Psoas muscle (tissue), 8 donors: ENCODE data around the gene MRPS11. TPM values are rescaled to one million over a fixed set of nuclear protein-coding genes. Genes with fewer than 3 reads are reported as not detected.

Source experiments
- ATAC-seq, 4 donors: fragments of 200-7000 bp; cut with Tn5 transposase; one replicate each; pipeline ENCODE4 v1.9.1; 2020; ENCODE audit warnings: moderate library complexity in 3 of 4, mild to moderate bottlenecking in 2 of 4
- DNase-seq, 2 donors: peaks; one replicate each; pipeline ENCODE4 v3.0.0-alpha.2; 2020
- H3K27ac ChIP-seq: fragments of 200-600 bp; one replicate; pipeline ENCODE4 v1.8.0; 2022
- H3K27me3 ChIP-seq, 3 donors: fragments of 200-600 bp in 1 of 3; one replicate each; pipeline versions ENCODE4 v1.6.1 to v1.8.0; 2013 to 2022; ENCODE audit warnings: low read length in 2 of 3, mild to moderate bottlenecking in 2 of 3, moderate library complexity in 1 of 3; ENCODE audit not compliant: insufficient read depth in 3 of 3
- H3K36me3 ChIP-seq, 2 donors: fragments of 200-600 bp in 1 of 2; one replicate each; pipeline versions ENCODE4 v1.6.1 to v1.8.0; 2013 to 2022; ENCODE audit warnings: low read depth in 1 of 2, mild to moderate bottlenecking in 1 of 2, moderate library complexity in 1 of 2; ENCODE audit not compliant: insufficient read depth in 1 of 2
- H3K4me1 ChIP-seq: fragments of 200-600 bp; one replicate; pipeline ENCODE4 v1.8.0; 2022
- H3K4me3 ChIP-seq: fragments of 200-600 bp; one replicate; pipeline ENCODE4 v1.8.0; 2022; ENCODE audit warnings: mild to moderate bottlenecking
- H3K9me3 ChIP-seq: fragments of 200-600 bp; one replicate; pipeline ENCODE4 v1.8.0; 2022
- CTCF ChIP-seq: fragments of 200-600 bp; IDR thresholded peaks from one replicate; pipeline ENCODE4 v1.8.0; 2022; ENCODE audit warnings: antibody characterized with exemption
- WGBS, 3 donors: extraction: QIAGEN DNeasy Blood & Tissue Kit; methylation state at CpG; one replicate each; pipeline versions ENCODE4 v1.1.6 to v1.1.7; 2013; 5-methylcytosine and 5-hydroxymethylcytosine counted together
- intact Hi-C, 2 donors: fragments of 100-400 bp; cut with DNase I; formaldehyde crosslinking; loops; one replicate each; pipeline versions ENCODE4 v1.11.0 to v1.14.2; 2022
- polyA plus RNA-seq, 3 donors: library from polyadenylated mRNA; stranded (reverse); fragments of 200-250 nt; gene quantifications; one replicate each; pipeline ENCODE4 v1.2.3, GENCODE V29; 2013
- total RNA-seq, 4 donors: library from RNA; stranded (reverse); fragmentation: NEBNext Ultra II Directional in 2 of 4; extraction: Animal tissue kit (Norgen Biotek cat#: 25700) in 2 of 4; gene quantifications; one replicate each; pipeline versions ENCODE4 v1.2.1 to v1.2.4, GENCODE V29; 2021 to 2023
- donor health status: healthy with polysubstance abuse.
- donor health status: DM: no; HTN: no; CAD: no; lungs with moderate emphysema.
- donor health status: Bipolar disorder and iron deficiency.
- donor health status: healthy.
- donor health status: DM: yes; HTN: yes; CAD: no.
- donor health status: DM: no; HTN: no; CAD: no.
- donor health status: DM: no; HTN: no; CAD: no.
- donor health status: DM: yes; HTN: yes; CAD: no.

MRPS11 gene
- total and polyA plus RNA-seq, 7 donors: 48.4 to 129 (median 62.2) TPM

DNA sequence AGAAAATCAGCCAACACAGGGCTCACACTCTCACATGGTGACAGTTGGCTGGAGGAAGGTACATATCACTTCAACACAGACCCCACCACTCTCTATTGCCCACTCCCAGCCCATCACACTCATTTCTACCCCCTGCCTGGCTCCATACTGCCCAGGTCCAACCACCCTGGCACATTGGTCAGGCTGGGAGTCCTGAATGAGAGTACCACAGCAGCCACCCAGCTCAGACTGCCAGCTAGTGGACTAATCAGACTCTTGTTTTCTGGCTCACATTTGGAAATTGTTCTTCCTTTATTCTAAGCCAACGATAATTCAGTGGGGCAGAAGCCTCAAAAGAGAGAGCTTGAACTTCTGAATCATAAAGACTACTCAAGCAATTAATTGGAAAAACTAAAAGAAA lies 20.3 kb upstream of the MRPS11 start:
- 42 to 59% (median 51%) methylated on average over 1 of the region's 1 CpG for WGBS, 3 donors
- ATAC-seq (no peak), DNase-seq (no peak)

DNA sequence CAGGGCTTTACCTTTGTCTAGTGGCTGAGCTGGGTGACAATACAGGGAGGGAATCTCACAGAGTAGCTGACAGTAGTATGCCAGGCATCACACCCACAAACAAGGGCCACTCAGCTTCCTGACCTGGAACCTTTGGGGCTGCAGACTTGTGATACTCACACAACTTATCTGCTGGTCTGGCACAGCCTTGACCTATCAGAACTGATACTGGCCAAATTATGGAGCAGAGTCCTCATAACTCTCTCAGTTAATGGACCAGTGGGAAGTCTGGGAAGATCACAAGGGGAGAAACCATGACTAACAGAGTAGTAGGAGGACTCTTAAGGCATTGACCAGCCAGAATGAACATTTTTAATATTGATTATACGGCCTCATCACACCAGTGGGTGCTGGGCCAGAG lies 19.8 kb upstream of the MRPS11 start:
- peaks cover 5% of the 10 kb centered on the region for H3K9me3 ChIP-seq
- DNase-seq: no peak
- no peaks in the 10 kb centered on the region for H3K36me3 ChIP-seq
- intact Hi-C loops: no loop called here
- H3K4me1 ChIP-seq: no peaks in the 10 kb centered on the region
- H3K4me3 ChIP-seq: no peak overlapping the region
- TF ChIP-seq CTCF: no peak
- no peaks in the 10 kb centered on the region for H3K27me3 ChIP-seq
- WGBS, 3 donors: 78 to 90% (median 80%) methylated on average over 1 of the region's 1 CpG
- no peak for ATAC-seq
- no peak overlapping the region for H3K27ac ChIP-seq

More for the DNA sequence above, 20.3 kb upstream of the MRPS11 start:
- Histone ChIP-seq H3K27ac (no peak overlapping the region), H3K27me3 (no peaks in the 10 kb centered on the region), H3K9me3 (peaks cover 5% of the 10 kb centered on the region), H3K4me1 (no peaks in the 10 kb centered on the region), H3K36me3 (no peaks in the 10 kb centered on the region), H3K4me3 (no peak overlapping the region)
- intact Hi-C loops: no loop called here
- TF ChIP-seq CTCF: no peak

- no peak for TF ChIP-seq CTCF
- no peaks in the 10 kb centered on the region for H3K9me3 ChIP-seq
- no peak overlapping the region for H3K4me3 ChIP-seq
- ATAC-seq: no peak
- H3K27me3 ChIP-seq: no peaks in the 10 kb centered on the region
- WGBS, 3 donors: 58 to 64% (median 59%) methylated on average over 5 of the region's 5 CpGs
- no peaks in the 10 kb centered on the region for H3K4me1 ChIP-seq
- H3K27ac ChIP-seq: no peak overlapping the region
- no peak for DNase-seq
- intact Hi-C loops: no loop called here
- no peaks in the 10 kb centered on the region for H3K36me3 ChIP-seq
Measured at GRCh38 chr15:88448991-88449461, 18.5 kb upstream of the MRPS11 start.

DNA sequence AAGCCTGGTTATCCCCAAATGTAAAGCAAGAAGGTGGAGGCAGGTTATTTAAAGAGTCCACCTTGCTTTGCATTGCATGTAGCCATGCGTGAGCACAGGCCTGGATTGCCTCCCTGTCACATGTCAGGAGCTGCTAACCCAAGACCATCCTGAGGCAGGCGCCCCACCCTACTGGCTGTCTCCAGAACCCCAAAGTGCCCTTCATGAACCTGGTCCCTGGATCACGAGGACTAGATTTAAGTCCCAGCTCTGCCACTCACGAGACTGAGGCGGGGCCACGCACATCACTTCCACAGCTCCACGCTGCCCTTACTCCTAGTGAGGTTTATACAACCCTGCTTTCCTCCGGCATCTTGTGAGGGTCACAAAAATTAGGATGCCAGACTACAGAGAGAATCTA lies 17.9 kb upstream of the MRPS11 start:
- no peak for ATAC-seq
- 88 to 93% (median 89%) methylated on average over 8 of the region's 8 CpGs for WGBS, 3 donors
- Histone ChIP-seq H3K27ac (no peak overlapping the region), H3K36me3 (no peaks in the 10 kb centered on the region), H3K4me3 (no peak overlapping the region), H3K4me1 (no peaks in the 10 kb centered on the region), H3K27me3 (no peaks in the 10 kb centered on the region), H3K9me3 (no peaks in the 10 kb centered on the region)
- no peak for DNase-seq
- no peak for TF ChIP-seq CTCF
- intact Hi-C loops: no loop called here

DNA sequence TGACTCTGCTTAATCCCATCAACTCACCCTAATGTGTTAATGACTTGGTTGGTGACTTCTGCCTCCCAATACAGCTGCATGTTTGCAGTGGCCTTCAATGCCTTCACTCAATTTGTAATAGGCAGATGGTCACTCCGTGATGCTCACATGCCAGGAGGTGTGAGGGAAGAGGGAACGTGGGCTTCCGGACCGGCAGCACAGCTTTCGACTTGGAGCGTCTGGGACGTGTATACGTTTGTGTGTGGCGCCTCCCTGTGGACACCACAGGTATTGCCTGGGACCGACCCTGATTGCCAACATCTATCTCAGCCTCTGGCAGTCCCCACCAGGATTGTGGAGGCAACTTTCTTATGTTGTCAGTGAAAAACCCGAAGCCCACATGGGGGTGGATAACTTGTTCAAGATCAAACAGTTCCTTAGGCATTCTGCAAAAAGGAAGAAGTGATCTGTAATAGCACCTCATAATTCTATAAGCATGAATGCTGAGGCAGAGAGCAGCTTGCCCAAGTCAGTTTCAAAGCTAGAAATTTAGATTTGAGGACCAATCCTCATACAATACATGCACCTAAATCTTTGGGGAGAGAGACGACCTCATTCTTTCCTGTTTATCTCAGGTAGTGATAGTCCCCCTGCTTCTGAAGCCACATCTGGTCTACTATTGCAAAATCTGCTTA lies 17.2 kb upstream of the MRPS11 start:
- DNase-seq (peak; percentile 40 to 66), ATAC-seq (peak; percentile 42 to 64 (median 55))
- intact Hi-C loops: loop anchor here in 1 of 2 donors (10.0 kb wide), 1 partner anchor 1825 kb away; no protein-coding TSS in a partner anchor

More for the DNA sequence above, 17.2 kb upstream of the MRPS11 start:
- H3K27me3 ChIP-seq: no peaks in the 10 kb centered on the region
- no peaks in the 10 kb centered on the region for H3K36me3 ChIP-seq
- no peak overlapping the region for H3K27ac ChIP-seq
- no peaks in the 10 kb centered on the region for H3K9me3 ChIP-seq
- TF ChIP-seq CTCF: peak; percentile 59
- H3K4me1 ChIP-seq: no peaks in the 10 kb centered on the region
- no peak overlapping the region for H3K4me3 ChIP-seq
- whole genome bisulfite sequencing, 3 donors: 5 to 8% (median 6%) methylated on average over 12 of the region's 12 CpGs
